Measurements from ENCODE around the gene BPIFB4. TPM values are rescaled to one million over a fixed set of nuclear protein-coding genes. Genes with fewer than 3 reads are reported as not detected.

Gene BPIFB4
- total RNA-seq, 6 experiments from 2014 or later: not detected

DNA sequence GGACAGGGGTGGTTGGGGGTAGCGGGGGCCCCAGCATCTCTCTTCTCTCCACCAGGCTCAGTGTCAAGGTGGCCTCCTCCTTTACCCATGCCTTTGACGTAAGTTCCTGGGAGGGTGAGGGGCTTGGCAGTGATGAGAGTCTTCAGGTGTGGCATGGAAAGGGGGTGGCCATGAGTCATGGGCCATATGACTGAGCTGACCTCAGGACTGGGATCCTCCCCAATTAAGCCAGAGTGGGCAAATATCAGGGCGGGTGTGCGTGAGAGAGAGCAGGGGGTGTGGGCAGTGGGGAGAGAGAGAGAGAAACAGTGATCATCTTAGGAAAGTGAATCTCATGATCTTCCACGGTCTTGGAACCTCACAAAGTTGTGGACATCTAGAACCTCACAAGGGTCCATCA lies 8.2 kb upstream of the BPIFB4 start:
- H3K27me3 Mint-ChIP-seq (ENCODE audit: insufficient read depth): peaks cover 46% of the 10 kb centered on the region
- no peak overlapping the region for H3K4me3 Mint-ChIP-seq
- H3K27ac Mint-ChIP-seq: no peak overlapping the region
- no peaks in the 10 kb centered on the region for H3K36me3 Mint-ChIP-seq (ENCODE audit: low read depth)
- no peak for DNase-seq
- TF ChIP-seq, protein P1, sequence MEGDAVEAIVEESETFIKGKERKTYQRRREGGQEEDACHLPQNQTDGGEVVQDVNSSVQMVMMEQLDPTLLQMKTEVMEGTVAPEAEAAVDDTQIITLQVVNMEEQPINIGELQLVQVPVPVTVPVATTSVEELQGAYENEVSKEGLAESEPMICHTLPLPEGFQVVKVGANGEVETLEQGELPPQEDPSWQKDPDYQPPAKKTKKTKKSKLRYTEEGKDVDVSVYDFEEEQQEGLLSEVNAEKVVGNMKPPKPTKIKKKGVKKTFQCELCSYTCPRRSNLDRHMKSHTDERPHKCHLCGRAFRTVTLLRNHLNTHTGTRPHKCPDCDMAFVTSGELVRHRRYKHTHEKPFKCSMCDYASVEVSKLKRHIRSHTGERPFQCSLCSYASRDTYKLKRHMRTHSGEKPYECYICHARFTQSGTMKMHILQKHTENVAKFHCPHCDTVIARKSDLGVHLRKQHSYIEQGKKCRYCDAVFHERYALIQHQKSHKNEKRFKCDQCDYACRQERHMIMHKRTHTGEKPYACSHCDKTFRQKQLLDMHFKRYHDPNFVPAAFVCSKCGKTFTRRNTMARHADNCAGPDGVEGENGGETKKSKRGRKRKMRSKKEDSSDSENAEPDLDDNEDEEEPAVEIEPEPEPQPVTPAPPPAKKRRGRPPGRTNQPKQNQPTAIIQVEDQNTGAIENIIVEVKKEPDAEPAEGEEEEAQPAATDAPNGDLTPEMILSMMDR (IDR thresholded peaks at IDR 0.05): no peak
- no peaks in the 10 kb centered on the region for H3K9me3 Mint-ChIP-seq
- H3K4me1 Mint-ChIP-seq (ENCODE audit: low read depth): no peaks in the 10 kb centered on the region

DNA sequence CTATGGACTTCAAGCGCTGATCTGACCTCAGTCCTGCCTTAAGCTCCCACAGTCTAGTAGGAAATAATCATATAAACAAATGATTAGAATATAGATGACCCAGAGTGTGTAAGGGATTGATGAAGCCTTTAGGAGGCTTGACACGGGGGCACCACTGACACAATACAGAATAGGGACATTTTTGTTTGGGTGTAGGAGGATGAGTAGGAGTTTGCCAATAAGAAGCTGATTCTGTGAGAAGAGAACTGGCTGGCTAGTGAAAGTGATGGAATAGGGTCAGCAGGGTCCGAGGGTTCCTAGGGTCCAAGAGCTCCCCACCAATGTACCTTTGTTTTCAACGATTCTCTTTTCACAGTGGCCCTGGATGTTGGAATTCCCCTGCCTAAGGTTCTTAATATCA lies 7.1 kb upstream of the BPIFB4 start:
- Mint-ChIP-seq H3K27me3 (ENCODE audit: insufficient read depth) (peaks cover 46% of the 10 kb centered on the region), H3K9me3 (no peaks in the 10 kb centered on the region)

DNA sequence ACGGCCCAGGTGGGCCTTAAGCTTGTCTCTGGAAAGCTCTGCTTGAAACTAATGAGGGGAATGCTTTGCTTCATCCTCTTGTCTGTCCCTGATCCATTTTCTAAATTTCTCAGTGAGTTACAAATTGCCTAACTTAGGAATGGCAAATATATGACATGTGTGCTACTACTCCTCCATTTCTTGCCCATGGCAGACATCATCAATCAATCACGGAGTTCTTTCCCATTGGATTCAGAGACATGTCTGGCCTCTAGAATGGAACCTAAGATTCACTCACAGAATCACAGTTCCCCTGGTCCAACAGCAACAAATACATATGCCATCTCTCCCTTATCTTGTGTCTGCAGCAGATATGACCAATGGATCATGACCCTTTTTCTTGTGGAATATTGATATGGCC lies 6.6 kb upstream of the BPIFB4 start:
- no peak overlapping the region for H3K27ac Mint-ChIP-seq
- no peaks in the 10 kb centered on the region for H3K4me1 Mint-ChIP-seq (ENCODE audit: low read depth)
- H3K27me3 Mint-ChIP-seq (ENCODE audit: insufficient read depth): peaks cover 46% of the 10 kb centered on the region
- no peaks in the 10 kb centered on the region for H3K36me3 Mint-ChIP-seq (ENCODE audit: low read depth)
- DNase-seq: no peak
- no peaks in the 10 kb centered on the region for H3K9me3 Mint-ChIP-seq
- TF ChIP-seq, protein P1 (IDR thresholded peaks at IDR 0.05): no peak
- no peak overlapping the region for H3K4me3 Mint-ChIP-seq

More for the DNA sequence above, 7.1 kb upstream of the BPIFB4 start:
- TF ChIP-seq, protein P1 (IDR thresholded peaks at IDR 0.05): no peak
- no peak overlapping the region for H3K4me3 Mint-ChIP-seq
- H3K36me3 Mint-ChIP-seq (ENCODE audit: low read depth): no peaks in the 10 kb centered on the region
- H3K4me1 Mint-ChIP-seq (ENCODE audit: low read depth): no peaks in the 10 kb centered on the region
- no peak for DNase-seq
- H3K27ac Mint-ChIP-seq: no peak overlapping the region

DNA sequence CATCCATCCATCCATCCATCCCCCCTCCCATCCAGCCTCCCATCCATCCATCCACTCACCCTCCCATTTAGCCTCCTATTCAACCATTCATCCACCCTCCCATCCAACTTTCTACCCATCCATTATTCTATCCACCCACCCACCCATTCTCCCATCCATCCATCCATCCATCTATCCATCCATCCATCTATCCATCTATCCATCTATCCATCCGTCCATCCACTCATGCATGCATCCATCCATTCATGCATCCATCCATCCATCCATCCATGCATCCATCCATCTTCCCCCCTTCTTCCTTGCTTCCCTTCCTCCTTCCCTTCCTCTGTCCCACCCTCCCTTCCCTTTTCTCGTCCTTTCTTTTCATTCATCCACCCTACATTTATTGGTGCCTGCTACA lies 4.8 kb upstream of the BPIFB4 start:
- H3K4me1 Mint-ChIP-seq (ENCODE audit: low read depth): peaks cover 10% of the 10 kb centered on the region
- peaks cover 42% of the 10 kb centered on the region for H3K27me3 Mint-ChIP-seq (ENCODE audit: insufficient read depth)
- TF ChIP-seq, protein P1 (IDR thresholded peaks at IDR 0.05): no peak
- H3K4me3 Mint-ChIP-seq: no peak overlapping the region
- H3K27ac Mint-ChIP-seq: no peak overlapping the region
- H3K9me3 Mint-ChIP-seq: no peaks in the 10 kb centered on the region
- no peak for DNase-seq
- no peaks in the 10 kb centered on the region for H3K36me3 Mint-ChIP-seq (ENCODE audit: low read depth)

- no peaks in the 10 kb centered on the region for H3K9me3 Mint-ChIP-seq
- no peak overlapping the region for H3K27ac Mint-ChIP-seq
- peaks cover 10% of the 10 kb centered on the region for H3K4me1 Mint-ChIP-seq (ENCODE audit: low read depth)
- no peak overlapping the region for H3K4me3 Mint-ChIP-seq
- no peaks in the 10 kb centered on the region for H3K36me3 Mint-ChIP-seq (ENCODE audit: low read depth)
- no peak for DNase-seq
- peaks cover 39% of the 10 kb centered on the region for H3K27me3 Mint-ChIP-seq (ENCODE audit: insufficient read depth)
- TF ChIP-seq, protein P1 (IDR thresholded peaks at IDR 0.05): no peak
Measured at GRCh38 chr20:33075281-33075680, 4.2 kb upstream of the BPIFB4 start.

All from HFFc6 (cell line).